BLaER1 (cell line): ENCODE results near the gene GAL3ST2.
A peak's percentile ranks its signal among the peaks of the same experiment; 100 is the strongest.
"Not testable (repeated sequence)": the region's sequence is repeated elsewhere in the genome, so short reads cannot be mapped to it uniquely, and the experiment has no call there.

Source experiments
- H3K27ac ChIP-seq: shearing (Covaris generic); formaldehyde crosslinking; 2 replicates; pipeline ENCODE4 v1.8.1; 2022
- H3K27me3 ChIP-seq: shearing (Covaris generic); formaldehyde crosslinking; 2 replicates; pipeline ENCODE4 v1.8.1; 2022
- H3K36me3 ChIP-seq: shearing (Covaris generic); formaldehyde crosslinking; 2 replicates; pipeline ENCODE4 v1.8.1; 2022
- H3K4me1 ChIP-seq: shearing (Covaris generic); formaldehyde crosslinking; 2 replicates; pipeline ENCODE4 v1.8.1; 2022
- H3K4me2 ChIP-seq: shearing (Covaris generic); formaldehyde crosslinking; 2 replicates; pipeline ENCODE4 v1.8.1; 2022
- H3K4me3 ChIP-seq: shearing (Covaris generic); formaldehyde crosslinking; 2 replicates; pipeline ENCODE4 v1.8.1; 2022
- H3K9ac ChIP-seq: shearing (Covaris generic); formaldehyde crosslinking; 2 replicates; pipeline ENCODE4 v1.8.1; 2022
- H3K9me3 ChIP-seq: shearing (Covaris generic); formaldehyde crosslinking; 2 replicates; pipeline ENCODE4 v1.8.1; 2022
- H4K20me1 ChIP-seq: shearing (Covaris generic); formaldehyde crosslinking; 2 replicates; pipeline ENCODE4 v1.8.1; 2022
- Cebpa-rat ChIP-seq: shearing (Covaris generic); IDR thresholded peaks from 2 replicates; pipeline ENCODE4 v1.8.1; 2022

The GAL3ST2 gene

DNA sequence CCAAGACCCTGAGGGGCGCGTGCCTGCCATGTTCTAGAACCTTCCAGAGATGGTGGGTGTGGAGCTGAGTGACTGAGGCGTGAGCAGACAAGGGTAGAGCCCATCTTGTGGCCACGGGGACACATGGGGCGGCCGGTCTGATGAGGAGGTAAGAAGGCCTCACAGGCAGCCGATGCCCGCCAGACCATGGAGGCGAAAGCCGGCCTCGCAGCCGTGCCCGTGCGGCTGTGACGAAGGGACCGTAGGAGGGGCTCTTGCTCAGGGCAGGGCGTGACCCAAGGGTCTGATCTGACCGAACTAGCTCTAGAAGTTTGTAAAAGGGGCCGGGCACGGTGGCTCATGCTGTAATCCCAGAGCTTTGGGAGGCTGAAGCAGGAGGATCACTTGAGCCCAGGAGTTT lies 22.6 kb upstream of the GAL3ST2 start:
- peaks cover 40% of the 10 kb centered on the region for H3K4me1 ChIP-seq
- H3K4me3 ChIP-seq = no peak overlapping the region
- no peaks in the 10 kb centered on the region for H4K20me1 ChIP-seq
- no peak overlapping the region for H3K4me2 ChIP-seq
- H3K9ac ChIP-seq = no peak overlapping the region
- peak overlapping the region; percentile 15; the same call in 1 of the 2 replicates for H3K27ac ChIP-seq
- H3K27me3 ChIP-seq = no peaks in the 10 kb centered on the region
- TF ChIP-seq Cebpa-rat = no peak
- H3K36me3 ChIP-seq = peaks cover 82% of the 10 kb centered on the region
- no peaks in the 10 kb centered on the region; the same call in 1 of the 2 replicates for H3K9me3 ChIP-seq

- no peak overlapping the region for H3K4me3 ChIP-seq
- no peak overlapping the region for H3K4me2 ChIP-seq
- peaks cover 33% of the 10 kb centered on the region for H3K4me1 ChIP-seq
- H4K20me1 ChIP-seq = no peaks in the 10 kb centered on the region
- H3K27ac ChIP-seq = no peak overlapping the region
- TF ChIP-seq Cebpa-rat = no peak
- H3K27me3 ChIP-seq = no peaks in the 10 kb centered on the region
- H3K36me3 ChIP-seq = peaks cover 85% of the 10 kb centered on the region
- H3K9ac ChIP-seq = no peak overlapping the region
- H3K9me3 ChIP-seq = peaks cover under 1% of the 10 kb centered on the region; the same call in 1 of the 2 replicates
Measured at GRCh38 chr2:241755166-241755565, 21.5 kb upstream of the GAL3ST2 start.

GRCh38 chr2:241755777-241756176 lies 20.8 kb upstream of the GAL3ST2 start:
- no peaks in the 10 kb centered on the region for H3K27me3 ChIP-seq
- no peak for TF ChIP-seq Cebpa-rat
- peaks cover 3% of the 10 kb centered on the region; the same call in 1 of the 2 replicates for H3K9me3 ChIP-seq
- H4K20me1 ChIP-seq = no peaks in the 10 kb centered on the region
- no peak overlapping the region for H3K4me3 ChIP-seq
- H3K27ac ChIP-seq = no peak overlapping the region
- H3K4me2 ChIP-seq = no peak overlapping the region
- peaks cover 90% of the 10 kb centered on the region for H3K36me3 ChIP-seq
- peaks cover 27% of the 10 kb centered on the region for H3K4me1 ChIP-seq
- no peak overlapping the region for H3K9ac ChIP-seq

GRCh38 chr2:241759067-241759807 lies 17.4 kb upstream of the GAL3ST2 start:
- Histone ChIP-seq H3K4me3 (no peak overlapping the region), H3K9ac (no peak overlapping the region; the same call in 1 of the 2 replicates), H3K36me3 (peaks cover 68% of the 10 kb centered on the region), H3K27ac (no peak overlapping the region), H3K4me2 (no peak overlapping the region), H3K4me1 (peaks cover 34% of the 10 kb centered on the region), H4K20me1 (no peaks in the 10 kb centered on the region), H3K27me3 (no peaks in the 10 kb centered on the region), H3K9me3 (peaks cover 3% of the 10 kb centered on the region; the same call in 1 of the 2 replicates)
- TF ChIP-seq Cebpa-rat = no peak

- not testable (repeated sequence) for H4K20me1 ChIP-seq, H3K27ac ChIP-seq, H3K4me3 ChIP-seq, H3K9ac ChIP-seq, H3K4me2 ChIP-seq, H3K27me3 ChIP-seq, H3K9me3 ChIP-seq
- Histone ChIP-seq H3K36me3 (peaks cover 63% of the 10 kb centered on the region), H3K4me1 (peaks cover 41% of the 10 kb centered on the region)
Measured at GRCh38 chr2:241759893-241760292, 16.7 kb upstream of the GAL3ST2 start.

GRCh38 chr2:241760301-241760771 lies 16.3 kb upstream of the GAL3ST2 start:
- no peaks in the 10 kb centered on the region for H3K27me3 ChIP-seq
- H4K20me1 ChIP-seq = no peaks in the 10 kb centered on the region
- H3K4me2 ChIP-seq = no peak overlapping the region
- TF ChIP-seq Cebpa-rat = peak; percentile 26; the same call in 1 of the 2 replicates
- peaks cover 60% of the 10 kb centered on the region for H3K36me3 ChIP-seq
- H3K9me3 ChIP-seq = peaks cover 3% of the 10 kb centered on the region; the same call in 1 of the 2 replicates
- H3K4me1 ChIP-seq = peaks cover 43% of the 10 kb centered on the region
- no peak overlapping the region for H3K9ac ChIP-seq
- H3K27ac ChIP-seq = no peak overlapping the region
- no peak overlapping the region for H3K4me3 ChIP-seq

DNA sequence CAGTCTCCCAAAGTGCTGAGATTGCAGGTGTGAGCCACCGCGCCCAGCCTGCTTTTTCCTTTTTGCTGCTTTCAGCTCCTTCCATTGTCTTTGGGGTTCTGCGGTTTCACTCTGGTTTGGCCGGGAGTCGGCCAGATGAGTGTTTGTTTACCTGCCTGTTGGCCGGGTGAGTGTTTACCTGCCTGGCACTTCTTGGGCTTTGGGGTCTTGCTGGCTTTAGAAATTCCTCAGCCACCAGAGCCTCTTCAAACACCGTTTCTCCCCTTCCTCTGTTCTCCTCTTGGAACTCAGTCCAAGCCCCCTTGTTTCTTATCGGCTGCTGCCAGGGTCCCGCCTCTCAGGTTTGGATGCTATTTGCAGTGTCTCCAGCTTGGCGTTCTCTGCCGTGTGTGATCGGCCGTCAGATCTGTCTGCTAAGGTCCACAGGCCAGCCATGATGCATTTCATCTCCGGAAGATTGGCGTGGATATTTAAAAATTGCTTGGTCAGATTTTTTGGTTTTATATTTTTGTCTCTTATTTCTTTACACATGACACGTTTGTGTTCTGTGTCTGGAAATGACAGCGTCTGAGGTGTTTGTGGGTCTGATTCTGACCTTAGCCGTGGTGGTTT lies 14.2 kb upstream of the GAL3ST2 start:
- H3K4me3 ChIP-seq = no peak overlapping the region
- no peak for TF ChIP-seq Cebpa-rat
- H3K27ac ChIP-seq = no peak overlapping the region

DNA sequence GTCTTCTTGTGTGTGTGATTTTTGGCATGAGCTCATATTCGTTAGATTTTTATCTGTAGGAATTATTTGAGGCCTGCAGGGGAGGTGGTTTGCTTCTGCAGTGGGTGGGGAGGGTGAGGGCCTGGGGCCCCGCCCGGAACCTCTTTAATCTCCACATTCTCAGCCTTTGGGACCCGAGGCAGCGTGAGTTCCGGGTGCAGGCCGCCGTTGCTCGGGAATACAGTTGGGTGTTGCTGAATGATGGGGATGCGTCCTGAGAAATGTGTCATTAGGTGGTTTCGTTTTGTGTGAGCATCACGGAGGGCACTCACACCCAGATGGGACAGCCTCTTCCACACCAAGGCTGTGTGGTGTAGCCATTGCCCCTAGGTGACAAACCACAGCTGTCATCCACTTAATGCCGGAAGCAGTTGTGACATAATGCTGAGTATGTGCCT lies 13.7 kb upstream of the GAL3ST2 start:
- Histone ChIP-seq H3K9ac (no peak overlapping the region), H3K4me1 (peaks cover 43% of the 10 kb centered on the region), H3K27ac (0 out of 2 replicates have a peak overlapping the region, but pooled peaks have one; percentile 77), H3K9me3 (peaks cover 3% of the 10 kb centered on the region; the same call in 1 of the 2 replicates), H3K4me2 (peak overlapping the region; percentile 72), H3K4me3 (no peak overlapping the region), H4K20me1 (no peaks in the 10 kb centered on the region), H3K36me3 (peaks cover 38% of the 10 kb centered on the region), H3K27me3 (no peaks in the 10 kb centered on the region)
- no peak for TF ChIP-seq Cebpa-rat

More for the DNA sequence above, 14.2 kb upstream of the GAL3ST2 start:
- Histone ChIP-seq H3K9ac (no peak overlapping the region), H4K20me1 (no peaks in the 10 kb centered on the region), H3K36me3 (peaks cover 39% of the 10 kb centered on the region), H3K4me1 (peaks cover 43% of the 10 kb centered on the region), H3K4me2 (no peak overlapping the region), H3K9me3 (peaks cover 3% of the 10 kb centered on the region; the same call in 1 of the 2 replicates), H3K27me3 (no peaks in the 10 kb centered on the region)

GRCh38 chr2:241763551-241764274 lies 12.9 kb upstream of the GAL3ST2 start:
- peaks cover 3% of the 10 kb centered on the region; the same call in 1 of the 2 replicates for H3K9me3 ChIP-seq
- no peak overlapping the region for H3K9ac ChIP-seq
- peaks cover 32% of the 10 kb centered on the region for H3K36me3 ChIP-seq
- peaks cover 42% of the 10 kb centered on the region for H3K4me1 ChIP-seq
- no peak overlapping the region for H3K4me3 ChIP-seq
- TF ChIP-seq Cebpa-rat = no peak
- H3K27ac ChIP-seq = peak overlapping the region; percentile 77
- H4K20me1 ChIP-seq = no peaks in the 10 kb centered on the region
- peak overlapping the region; percentile 72 for H3K4me2 ChIP-seq
- no peaks in the 10 kb centered on the region for H3K27me3 ChIP-seq
